H9 (cell line): ENCODE data around the gene KCNE4. TPM values are rescaled to one million over a fixed set of nuclear protein-coding genes. Genes with fewer than 3 reads are reported as not detected.

Source experiments
- DNase-seq: peaks from one replicate; pipeline ENCODE4 v3.0.0-alpha.2; 2017
- H2AFZ ChIP-seq: one replicate; pipeline ENCODE4 v1.6.1; 2013; ENCODE audit warnings: mild to moderate bottlenecking, low read length, control low read depth, moderate library complexity
- H2AK5ac ChIP-seq: 2 replicates; pipeline ENCODE4 v1.6.1; 2013; ENCODE audit warnings: low read length, control low read depth, mixed read lengths; ENCODE audit not compliant: insufficient read length
- H2BK120ac ChIP-seq: one replicate; pipeline ENCODE4 v1.6.1; 2013; ENCODE audit warnings: low read depth, mild to moderate bottlenecking, low read length, control low read depth, inconsistent platforms; ENCODE audit not compliant: poor library complexity, severe bottlenecking
- H2BK12ac ChIP-seq: 2 replicates; pipeline ENCODE4 v1.6.1; 2013; ENCODE audit warnings: low read length, control low read depth, mixed read lengths, low read depth; ENCODE audit not compliant: insufficient read length
- H2BK15ac ChIP-seq: 2 replicates; pipeline ENCODE4 v1.6.1; 2013; ENCODE audit warnings: low read depth, low read length, control low read depth
- H2BK20ac ChIP-seq: one replicate; pipeline ENCODE4 v1.6.1; 2013; ENCODE audit warnings: low read depth, mild to moderate bottlenecking, low read length, control low read depth, inconsistent platforms; ENCODE audit not compliant: poor library complexity, severe bottlenecking
- H2BK5ac ChIP-seq: 2 replicates; pipeline ENCODE4 v1.6.1; 2013; ENCODE audit warnings: low read length, control low read depth, mixed read lengths; ENCODE audit not compliant: insufficient read length
- H3K14ac ChIP-seq: 2 replicates; pipeline ENCODE4 v1.6.1; 2013; ENCODE audit warnings: low read length, control low read depth; ENCODE audit not compliant: insufficient read depth
- H3K18ac ChIP-seq: 2 replicates; pipeline ENCODE4 v1.6.1; 2013; ENCODE audit warnings: low read depth, mild to moderate bottlenecking, mixed read lengths, low read length, control low read depth; ENCODE audit not compliant: insufficient read length
- H3K23ac ChIP-seq: 2 replicates; pipeline ENCODE4 v1.6.1; 2013; ENCODE audit warnings: low read length, control low read depth, mixed read lengths, low read depth; ENCODE audit not compliant: insufficient read length
- H3K23me2 ChIP-seq: 2 replicates; pipeline ENCODE4 v1.6.1; 2013; ENCODE audit warnings: low read depth, mild to moderate bottlenecking, mixed read lengths, low read length, control low read depth; ENCODE audit not compliant: insufficient read length, poor library complexity, severe bottlenecking
- H3K27ac ChIP-seq: 2 replicates; pipeline ENCODE4 v1.5.1; 2013; ENCODE audit warnings: low read length, control low read depth, mixed read lengths, low read depth; ENCODE audit not compliant: insufficient read length
- H3K27me3 ChIP-seq: 2 replicates; pipeline ENCODE4 v1.6.1; 2013; ENCODE audit warnings: low read length, control low read depth, inconsistent platforms; ENCODE audit not compliant: insufficient read depth
- H3K4ac ChIP-seq: 2 replicates; pipeline ENCODE4 v1.6.1; 2013; ENCODE audit warnings: low read depth, mild to moderate bottlenecking, control low read depth, inconsistent platforms, low read length, moderate library complexity
- H3K4me1 ChIP-seq: 2 replicates; pipeline ENCODE4 v1.6.1; 2013; ENCODE audit warnings: low read length, control low read depth, inconsistent platforms; ENCODE audit not compliant: insufficient read depth
- H3K4me2 ChIP-seq: 2 replicates; pipeline ENCODE4 v1.6.1; 2013; ENCODE audit warnings: low read length, control low read depth, mixed read lengths; ENCODE audit not compliant: insufficient read length, insufficient read depth
- H3K56ac ChIP-seq: 2 replicates; pipeline ENCODE4 v1.6.1; 2013; ENCODE audit warnings: low read depth, mild to moderate bottlenecking, mixed read lengths, low read length, control low read depth; ENCODE audit not compliant: insufficient read length
- H3K79me1 ChIP-seq: 2 replicates; pipeline ENCODE4 v1.6.1; 2013; ENCODE audit warnings: low read depth, mild to moderate bottlenecking, moderate library complexity, low read length, control low read depth, inconsistent platforms; ENCODE audit not compliant: insufficient read depth, poor library complexity, severe bottlenecking
- H3K79me2 ChIP-seq: 2 replicates; pipeline ENCODE4 v1.6.1; 2013; ENCODE audit warnings: low read length, control low read depth, inconsistent platforms; ENCODE audit not compliant: insufficient read depth
- H3K9ac ChIP-seq: 2 replicates; pipeline ENCODE4 v1.6.1; 2013; ENCODE audit warnings: low read length, control low read depth, mixed read lengths; ENCODE audit not compliant: insufficient read length; ENCODE audit errors: extremely low read depth
- H3K9me3 ChIP-seq: one replicate; pipeline ENCODE4 v1.6.1; 2013; ENCODE audit warnings: low read depth, low read length, inconsistent platforms; ENCODE audit not compliant: control insufficient read depth
- H3T11ph ChIP-seq: one replicate; pipeline ENCODE4 v1.6.1; 2013; ENCODE audit warnings: mild to moderate bottlenecking, low read length, control low read depth, inconsistent platforms
- H4K20me1 ChIP-seq: one replicate; pipeline ENCODE4 v1.6.1; 2013; ENCODE audit not compliant: control insufficient read depth, insufficient read length, insufficient read depth
- H4K5ac ChIP-seq: 2 replicates; pipeline ENCODE4 v1.6.1; 2013; ENCODE audit warnings: low read depth, mild to moderate bottlenecking, mixed read lengths, low read length, control low read depth; ENCODE audit not compliant: insufficient read length
- H4K8ac ChIP-seq: replicated peaks from 2 replicates; pipeline ENCODE4 v1.6.1; 2013; ENCODE audit warnings: low read length, control low read depth, mixed read lengths, low read depth; ENCODE audit not compliant: insufficient read length
- H4K91ac ChIP-seq: 2 replicates; pipeline ENCODE4 v1.6.1; 2013; ENCODE audit warnings: low read depth, mild to moderate bottlenecking, moderate library complexity, mixed read lengths, low read length, control low read depth; ENCODE audit not compliant: insufficient read length
- H3K27ac Mint-ChIP-seq, 3 experiments: 2 replicates in 2 of 3; 3 replicates in 1 of 3; pipeline ENCODE4 v1.8.0; 2020 to 2021; ENCODE audit warnings: mixed read lengths in 3 of 3, mild to moderate bottlenecking in 1 of 3, moderate library complexity in 1 of 3
- H3K27me3 Mint-ChIP-seq: 2 replicates; pipeline ENCODE4 v1.8.0; 2021; ENCODE audit warnings: low read depth, mild to moderate bottlenecking, moderate library complexity, mixed read lengths
- H3K36me3 Mint-ChIP-seq, 3 experiments: 2 replicates in 2 of 3; 3 replicates in 1 of 3; pipeline ENCODE4 v1.8.0; 2020 to 2021; ENCODE audit warnings: low read depth in 3 of 3, mixed read lengths in 3 of 3; ENCODE audit not compliant: insufficient read depth in 1 of 3
- H3K4me1 Mint-ChIP-seq, 2 experiments: 2 replicates each; pipeline ENCODE4 v1.8.0; 2020; ENCODE audit warnings: mixed read lengths in 2 of 2
- H3K4me3 Mint-ChIP-seq, 2 experiments: 2 replicates in 1 of 2; 3 replicates in 1 of 2; pipeline ENCODE4 v1.8.0; 2020 to 2021; ENCODE audit warnings: mild to moderate bottlenecking in 2 of 2, mixed read lengths in 2 of 2, moderate library complexity in 1 of 2
- H3K9me3 Mint-ChIP-seq, 2 experiments: 2 replicates in 1 of 2; 3 replicates in 1 of 2; pipeline ENCODE4 v1.8.0; 2020; ENCODE audit warnings: mild to moderate bottlenecking in 2 of 2, mixed read lengths in 2 of 2, moderate library complexity in 1 of 2
- WGBS: extraction: QIAGEN DNeasy Blood & Tissue Kit; methylation state at CpG from one replicate; pipeline ENCODE4 v1.1.7; 2013; ENCODE audit warnings: missing lambda C conversion rate, low lambda C conversion rate, mixed read lengths; ENCODE audit not compliant: insufficient read length; ENCODE audit errors: extremely low coverage; 5-methylcytosine and 5-hydroxymethylcytosine counted together
- total RNA-seq: library from RNA; stranded (reverse); gene quantifications from 2 replicates; pipeline ENCODE4 v1.2.1, GENCODE V29; 2021
- TF ChIP-seq, protein P1 (sequence below): fragments of 200-600 bp; sonication (generic); conservative IDR thresholded peaks from 3 replicates; pipeline ENCODE4 v1.8.0; 2021; ENCODE audit warnings: antibody characterized with exemption, mild to moderate bottlenecking

KCNE4 gene
- total RNA-seq, 1 experiment from 2014 or later = 0.24 TPM

DNA sequence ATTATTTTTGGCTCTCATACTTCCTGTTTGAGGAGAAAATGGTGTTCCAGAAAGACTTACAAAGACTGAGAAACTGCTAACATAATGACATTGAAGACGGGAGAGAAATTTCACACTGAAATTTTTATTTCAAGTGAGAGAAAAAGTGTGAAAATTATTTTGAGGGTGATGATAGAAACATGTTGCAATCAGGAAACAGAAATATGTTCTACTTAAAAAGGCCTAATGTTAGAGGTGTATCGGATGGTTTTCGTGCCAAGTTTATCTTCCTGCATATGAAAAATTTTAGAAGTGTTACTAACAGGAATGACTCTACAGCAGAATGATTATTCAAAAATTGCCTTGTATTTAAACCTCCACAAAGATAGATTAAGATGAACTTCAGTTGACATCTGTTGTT is 50.5 kb downstream of the KCNE4 start:
- TF ChIP-seq, protein P1, sequence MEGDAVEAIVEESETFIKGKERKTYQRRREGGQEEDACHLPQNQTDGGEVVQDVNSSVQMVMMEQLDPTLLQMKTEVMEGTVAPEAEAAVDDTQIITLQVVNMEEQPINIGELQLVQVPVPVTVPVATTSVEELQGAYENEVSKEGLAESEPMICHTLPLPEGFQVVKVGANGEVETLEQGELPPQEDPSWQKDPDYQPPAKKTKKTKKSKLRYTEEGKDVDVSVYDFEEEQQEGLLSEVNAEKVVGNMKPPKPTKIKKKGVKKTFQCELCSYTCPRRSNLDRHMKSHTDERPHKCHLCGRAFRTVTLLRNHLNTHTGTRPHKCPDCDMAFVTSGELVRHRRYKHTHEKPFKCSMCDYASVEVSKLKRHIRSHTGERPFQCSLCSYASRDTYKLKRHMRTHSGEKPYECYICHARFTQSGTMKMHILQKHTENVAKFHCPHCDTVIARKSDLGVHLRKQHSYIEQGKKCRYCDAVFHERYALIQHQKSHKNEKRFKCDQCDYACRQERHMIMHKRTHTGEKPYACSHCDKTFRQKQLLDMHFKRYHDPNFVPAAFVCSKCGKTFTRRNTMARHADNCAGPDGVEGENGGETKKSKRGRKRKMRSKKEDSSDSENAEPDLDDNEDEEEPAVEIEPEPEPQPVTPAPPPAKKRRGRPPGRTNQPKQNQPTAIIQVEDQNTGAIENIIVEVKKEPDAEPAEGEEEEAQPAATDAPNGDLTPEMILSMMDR = no peak
- H3K9ac ChIP-seq = no peak overlapping the region
- H2AK5ac ChIP-seq = no peak overlapping the region
- H3K4me1 ChIP-seq = no peaks in the 10 kb centered on the region; the same call in 1 of the 2 replicates
- DNase-seq = no peak
- H3K14ac ChIP-seq = no peak overlapping the region
- no peak overlapping the region for H4K91ac ChIP-seq
- H3K56ac ChIP-seq = no peak overlapping the region
- no peak overlapping the region for H3K18ac ChIP-seq
- no peak overlapping the region for H3K4me2 ChIP-seq
- Mint-ChIP-seq H3K36me3 (no peaks in the 10 kb centered on the region), H3K4me1 (peaks cover 10 to 17% of the 10 kb centered on the region in 2 experiments), H3K9me3 (no peaks in the 10 kb centered on the region), H3K27ac (no peak overlapping the region), H3K4me3 (no peak overlapping the region), H3K27me3 (no peaks in the 10 kb centered on the region; the same call in 1 of the 2 replicates)
- no peaks in the 10 kb centered on the region for H3K27me3 ChIP-seq
- no peak overlapping the region for H3K4ac ChIP-seq
- no peak overlapping the region for H2BK5ac ChIP-seq
- no peak overlapping the region for H2BK15ac ChIP-seq
- H3K23me2 ChIP-seq = no peaks in the 10 kb centered on the region
- H3K23ac ChIP-seq = no peak overlapping the region
- H2AFZ ChIP-seq = no peak overlapping the region
- no CpG with 5 or more reads among the region's 3 CpGs for WGBS
- no peak overlapping the region for H3K27ac ChIP-seq
- H4K8ac ChIP-seq = no peak overlapping the region
- H3K79me2 ChIP-seq = no peaks in the 10 kb centered on the region
- no peaks in the 10 kb centered on the region for H3K79me1 ChIP-seq
- no peaks in the 10 kb centered on the region for H3K9me3 ChIP-seq
- peaks cover 2% of the 10 kb centered on the region for H4K20me1 ChIP-seq
- H2BK12ac ChIP-seq = no peak overlapping the region
- H2BK120ac ChIP-seq = no peak overlapping the region
- no peak overlapping the region for H4K5ac ChIP-seq
- H3T11ph ChIP-seq = no peak overlapping the region
- no peak overlapping the region for H2BK20ac ChIP-seq
